Measurements from ENCODE around the gene GOLGA2. TPM values are rescaled to one million over a fixed set of nuclear protein-coding genes. Genes with fewer than 3 reads are reported as not detected.

The GOLGA2 gene
- total RNA-seq, 1 donor from 2014 or later: 86.9 TPM

DNA sequence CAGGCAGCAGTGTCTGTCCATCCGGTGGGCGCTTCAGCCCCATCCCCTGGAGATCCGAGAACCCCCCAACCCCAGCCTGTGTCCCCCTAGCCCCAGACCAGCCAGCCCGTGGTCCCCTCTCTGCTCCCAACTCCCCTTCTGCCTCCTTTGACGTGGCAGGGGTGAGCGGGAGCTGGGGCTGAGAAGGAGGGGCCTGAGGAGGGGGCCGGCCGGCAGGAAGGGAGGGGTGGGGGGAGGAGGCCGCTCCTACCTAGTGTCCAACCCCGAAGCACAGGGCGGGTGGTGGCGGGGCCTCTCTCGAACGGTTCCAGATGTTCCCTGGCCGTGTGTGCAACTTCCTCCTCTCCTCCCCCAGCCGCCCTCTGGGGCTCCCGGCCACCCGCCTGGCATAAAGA lies 31.0 kb downstream of the GOLGA2 start:
- TF ChIP-seq CTCF (IDR thresholded peaks at IDR 0.05; ENCODE audit: borderline replicate concordance): no peak
- H3K27me3 ChIP-seq (ENCODE audit: low read depth): no peaks in the 10 kb centered on the region
- intact Hi-C loops (cut with micrococcal nuclease): no loop called here
- peak overlapping the region; percentile 79 for H3K27ac ChIP-seq (replicated peaks)
- no peaks in the 10 kb centered on the region for H3K36me3 ChIP-seq
- H3K4me1 ChIP-seq: peaks cover 29% of the 10 kb centered on the region
- peak; percentile 88 for DNase-seq
- peak overlapping the region; percentile 62 for H3K4me3 ChIP-seq
- no peaks in the 10 kb centered on the region for H3K9me3 ChIP-seq (replicated peaks)

GRCh38 chr9:128244091-128244836 lies 31.5 kb downstream of the GOLGA2 start:
- Histone ChIP-seq H3K36me3 (no peaks in the 10 kb centered on the region), H3K9me3 (replicated peaks) (no peaks in the 10 kb centered on the region), H3K4me3 (peak overlapping the region; percentile 62), H3K4me1 (peaks cover 28% of the 10 kb centered on the region), H3K27ac (replicated peaks) (peak overlapping the region; percentile 79), H3K27me3 (ENCODE audit: low read depth) (no peaks in the 10 kb centered on the region)
- no peak for DNase-seq
- intact Hi-C loops (cut with micrococcal nuclease): no loop called here
- no peak for TF ChIP-seq CTCF (IDR thresholded peaks at IDR 0.05; ENCODE audit: borderline replicate concordance)

- no peaks in the 10 kb centered on the region for H3K36me3 ChIP-seq
- H3K27me3 ChIP-seq (ENCODE audit: low read depth): no peaks in the 10 kb centered on the region
- H3K4me1 ChIP-seq: peaks cover 28% of the 10 kb centered on the region
- intact Hi-C loops (cut with micrococcal nuclease): no loop called here
- no peaks in the 10 kb centered on the region for H3K9me3 ChIP-seq (replicated peaks)
- peak overlapping the region; percentile 79 for H3K27ac ChIP-seq (replicated peaks)
- no peak for TF ChIP-seq CTCF (IDR thresholded peaks at IDR 0.05; ENCODE audit: borderline replicate concordance)
- peak overlapping the region; percentile 62 for H3K4me3 ChIP-seq
- DNase-seq: peak; percentile 51
These were observed 32.4 kb downstream of the GOLGA2 start for GRCh38 chr9:128243215-128244018.

GRCh38 chr9:128242828-128243214 lies 33.0 kb downstream of the GOLGA2 start:
- Histone ChIP-seq H3K4me3 (peak overlapping the region; percentile 62), H3K4me1 (peaks cover 28% of the 10 kb centered on the region), H3K27ac (replicated peaks) (peak overlapping the region; percentile 79), H3K36me3 (no peaks in the 10 kb centered on the region), H3K9me3 (replicated peaks) (no peaks in the 10 kb centered on the region), H3K27me3 (ENCODE audit: low read depth) (no peaks in the 10 kb centered on the region)
- no peak for TF ChIP-seq CTCF (IDR thresholded peaks at IDR 0.05; ENCODE audit: borderline replicate concordance)
- intact Hi-C loops (cut with micrococcal nuclease): no loop called here
- DNase-seq: peak; percentile 54

DNA sequence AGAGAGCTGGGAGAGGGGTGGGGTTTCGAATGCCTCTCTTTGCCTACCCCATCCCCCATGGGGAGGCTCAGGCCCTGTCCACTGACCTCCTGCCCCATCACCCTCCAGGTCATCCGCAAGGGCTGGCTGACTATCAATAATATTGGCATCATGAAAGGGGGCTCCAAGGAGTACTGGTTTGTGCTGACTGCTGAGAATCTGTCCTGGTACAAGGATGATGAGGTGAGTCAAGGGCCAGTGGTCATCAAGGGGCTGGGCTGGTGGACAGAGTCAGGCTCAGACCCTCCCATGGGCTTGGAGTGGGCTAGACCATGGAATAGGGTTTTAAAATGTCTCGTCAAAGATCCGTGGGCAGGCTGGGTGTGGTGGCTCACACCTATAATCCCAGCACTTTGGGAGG lies 33.7 kb downstream of the GOLGA2 start:
- Histone ChIP-seq H3K4me1 (peaks cover 28% of the 10 kb centered on the region), H3K36me3 (no peaks in the 10 kb centered on the region), H3K27me3 (ENCODE audit: low read depth) (no peaks in the 10 kb centered on the region), H3K27ac (replicated peaks) (peak overlapping the region; percentile 79), H3K4me3 (no peak overlapping the region), H3K9me3 (replicated peaks) (no peaks in the 10 kb centered on the region)
- intact Hi-C loops (cut with micrococcal nuclease): no loop called here
- DNase-seq: no peak
- no peak for TF ChIP-seq CTCF (IDR thresholded peaks at IDR 0.05; ENCODE audit: borderline replicate concordance)
